Cardiac muscle cell (in vitro differentiated cells and primary cell): Measurements from ENCODE around the gene INSRR. TPM values are rescaled to one million over a fixed set of nuclear protein-coding genes. Genes with fewer than 3 reads are reported as not detected.

Experiments used
- DNase-seq, 2 donors: peaks; one replicate each; pipeline versions ENCODE4 v3.0.0 to v3.0.0-alpha.2; 2010 to 2017; ENCODE audit warnings: low read depth in 1 of 2, low spot score in 1 of 2
- H3K27ac ChIP-seq: fragments of 200-600 bp; sonication (generic); 2 replicates; pipeline ENCODE4 v1.5.1; 2016
- H3K27me3 ChIP-seq: fragments of 200-600 bp; sonication (generic); 2 replicates; pipeline ENCODE4 v1.6.0; 2016; ENCODE audit warnings: control low read depth
- H3K36me3 ChIP-seq: fragments of 200-600 bp; sonication (generic); 2 replicates; pipeline ENCODE4 v1.5.1; 2016; ENCODE audit warnings: control low read depth
- H3K4me1 ChIP-seq: fragments of 200-600 bp; sonication (generic); 2 replicates; pipeline ENCODE4 v1.8.1; 2017; ENCODE audit warnings: low read depth, mild to moderate bottlenecking, mixed run types
- H3K4me3 ChIP-seq: fragments of 200-600 bp; sonication (generic); 2 replicates; pipeline ENCODE4 v1.5.1; 2016; ENCODE audit warnings: mild to moderate bottlenecking
- H3K9me3 ChIP-seq: fragments of 200-600 bp; sonication (generic); 2 replicates; pipeline ENCODE4 v1.5.1; 2017; ENCODE audit warnings: low read depth, mild to moderate bottlenecking, control low read depth
- polyA plus RNA-seq: library from polyadenylated mRNA; unstranded; fragments of >200 nt; fragmentation: Nextera tagmentation; extraction: Ambion mirVana; gene quantifications from 2 replicates; pipeline ENCODE4 v1.2.1, GENCODE V29; 2016
- total RNA-seq: library from RNA; depleted of rRNA; stranded (reverse); fragments of >200 nt; gene quantifications from 2 replicates; pipeline ENCODE4 v1.2.3, GENCODE V29; 2016
- TF ChIP-seq, protein P1 (sequence below): IDR thresholded peaks from 2 replicates; pipeline ENCODE4 v1.5.1; 2012; ENCODE audit warnings: low read depth, mild to moderate bottlenecking, low read length

INSRR gene
- total and polyA plus RNA-seq, 2 experiments from 2014 or later: 0.11 to 0.21 TPM

- H3K4me3 ChIP-seq: no peak overlapping the region
- no peak for DNase-seq
- no peaks in the 10 kb centered on the region for H3K4me1 ChIP-seq
- H3K9me3 ChIP-seq: no peaks in the 10 kb centered on the region
- TF ChIP-seq, protein P1, sequence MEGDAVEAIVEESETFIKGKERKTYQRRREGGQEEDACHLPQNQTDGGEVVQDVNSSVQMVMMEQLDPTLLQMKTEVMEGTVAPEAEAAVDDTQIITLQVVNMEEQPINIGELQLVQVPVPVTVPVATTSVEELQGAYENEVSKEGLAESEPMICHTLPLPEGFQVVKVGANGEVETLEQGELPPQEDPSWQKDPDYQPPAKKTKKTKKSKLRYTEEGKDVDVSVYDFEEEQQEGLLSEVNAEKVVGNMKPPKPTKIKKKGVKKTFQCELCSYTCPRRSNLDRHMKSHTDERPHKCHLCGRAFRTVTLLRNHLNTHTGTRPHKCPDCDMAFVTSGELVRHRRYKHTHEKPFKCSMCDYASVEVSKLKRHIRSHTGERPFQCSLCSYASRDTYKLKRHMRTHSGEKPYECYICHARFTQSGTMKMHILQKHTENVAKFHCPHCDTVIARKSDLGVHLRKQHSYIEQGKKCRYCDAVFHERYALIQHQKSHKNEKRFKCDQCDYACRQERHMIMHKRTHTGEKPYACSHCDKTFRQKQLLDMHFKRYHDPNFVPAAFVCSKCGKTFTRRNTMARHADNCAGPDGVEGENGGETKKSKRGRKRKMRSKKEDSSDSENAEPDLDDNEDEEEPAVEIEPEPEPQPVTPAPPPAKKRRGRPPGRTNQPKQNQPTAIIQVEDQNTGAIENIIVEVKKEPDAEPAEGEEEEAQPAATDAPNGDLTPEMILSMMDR: no peak
- no peak overlapping the region for H3K27ac ChIP-seq
- H3K27me3 ChIP-seq: no peaks in the 10 kb centered on the region
- no peaks in the 10 kb centered on the region for H3K36me3 ChIP-seq
These were observed 44.2 kb downstream of the INSRR start for GRCh38 chr1:156814571-156815260.

GRCh38 chr1:156813750-156814570 lies 45.0 kb downstream of the INSRR start:
- Histone ChIP-seq H3K4me1 (no peaks in the 10 kb centered on the region), H3K27ac (no peak overlapping the region), H3K36me3 (no peaks in the 10 kb centered on the region), H3K4me3 (peak overlapping the region; percentile 27), H3K27me3 (no peaks in the 10 kb centered on the region), H3K9me3 (no peaks in the 10 kb centered on the region)
- TF ChIP-seq, protein P1: peak; percentile 57
- DNase-seq: peak; percentile 56 to 65

- peak in 1 of 2 donors; percentile 13 for DNase-seq
- H3K4me1 ChIP-seq: no peaks in the 10 kb centered on the region
- no peaks in the 10 kb centered on the region for H3K9me3 ChIP-seq
- H3K4me3 ChIP-seq: peak overlapping the region; percentile 27
- no peaks in the 10 kb centered on the region for H3K27me3 ChIP-seq
- H3K27ac ChIP-seq: no peak overlapping the region
- TF ChIP-seq, protein P1: no peak
- H3K36me3 ChIP-seq: no peaks in the 10 kb centered on the region
These were observed 45.6 kb downstream of the INSRR start for GRCh38 chr1:156813298-156813697.

GRCh38 chr1:156812293-156812990 lies 46.5 kb downstream of the INSRR start:
- no peak overlapping the region for H3K27ac ChIP-seq
- DNase-seq: no peak
- no peaks in the 10 kb centered on the region for H3K27me3 ChIP-seq
- H3K4me1 ChIP-seq: no peaks in the 10 kb centered on the region
- no peaks in the 10 kb centered on the region for H3K36me3 ChIP-seq
- H3K4me3 ChIP-seq: no peak overlapping the region
- TF ChIP-seq, protein P1: no peak
- no peaks in the 10 kb centered on the region for H3K9me3 ChIP-seq

DNA sequence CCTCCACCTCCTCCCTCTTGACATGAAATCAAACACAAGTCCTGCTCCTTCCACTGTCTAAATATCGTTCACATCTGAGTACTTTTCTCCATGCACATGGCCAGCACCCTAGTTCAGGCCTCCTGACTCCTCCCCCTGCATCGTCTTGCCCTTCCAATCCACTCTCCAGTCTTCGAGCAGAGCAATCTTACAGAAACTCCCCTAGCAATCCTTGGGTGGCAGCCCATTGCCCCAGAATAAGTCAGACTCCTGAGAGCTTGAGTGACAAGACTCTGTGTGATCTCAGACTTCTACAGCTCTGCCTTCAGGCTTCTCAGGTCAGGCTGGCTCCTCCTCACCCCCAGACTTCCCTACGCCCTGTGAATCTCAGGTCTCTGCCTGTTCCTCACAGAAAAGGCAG lies 47.7 kb downstream of the INSRR start:
- no peak overlapping the region for H3K4me3 ChIP-seq
- H3K36me3 ChIP-seq: no peaks in the 10 kb centered on the region
- TF ChIP-seq, protein P1: no peak
- DNase-seq: peak in 1 of 2 donors; percentile 31
- no peaks in the 10 kb centered on the region for H3K4me1 ChIP-seq
- H3K27ac ChIP-seq: no peak overlapping the region
- H3K9me3 ChIP-seq: no peaks in the 10 kb centered on the region
- H3K27me3 ChIP-seq: no peaks in the 10 kb centered on the region
